ENCODE measurements around the gene ITIH4.

Gene ITIH4

GRCh38 chr3:52841211-52841980 lies 10.9 kb upstream of the ITIH4 start:
- peak; percentile 23 for DNase-seq (ENCODE audit: low read depth)
- no peak overlapping the region for H3K4me3 ChIP-seq (ENCODE audit: low read depth, low read length)
- no peak for TF ChIP-seq CTCF (conservative IDR thresholded peaks at IDR 0.05; ENCODE audit: low read depth, low read length)

GRCh38 chr3:52839892-52840545 lies 9.5 kb upstream of the ITIH4 start:
- no peak for TF ChIP-seq CTCF (conservative IDR thresholded peaks at IDR 0.05; ENCODE audit: low read depth, low read length)
- no peak overlapping the region for H3K4me3 ChIP-seq (ENCODE audit: low read depth, low read length)
- DNase-seq (ENCODE audit: low read depth): no peak

GRCh38 chr3:52839268-52839575 lies 8.8 kb upstream of the ITIH4 start:
- TF ChIP-seq CTCF (conservative IDR thresholded peaks at IDR 0.05; ENCODE audit: low read depth, low read length): no peak
- no peak for DNase-seq (ENCODE audit: low read depth)
- no peak overlapping the region for H3K4me3 ChIP-seq (ENCODE audit: low read depth, low read length)

GRCh38 chr3:52838561-52839267 lies 8.2 kb upstream of the ITIH4 start:
- no peak for DNase-seq (ENCODE audit: low read depth)
- no peak overlapping the region for H3K4me3 ChIP-seq (ENCODE audit: low read depth, low read length)
- TF ChIP-seq CTCF (conservative IDR thresholded peaks at IDR 0.05; ENCODE audit: low read depth, low read length): no peak

- H3K4me3 ChIP-seq (ENCODE audit: low read depth, low read length): no peak overlapping the region
- no peak for DNase-seq (ENCODE audit: low read depth)
- TF ChIP-seq CTCF (conservative IDR thresholded peaks at IDR 0.05; ENCODE audit: low read depth, low read length): no peak
Measured at GRCh38 chr3:52836986-52837385, 6.5 kb upstream of the ITIH4 start.

- TF ChIP-seq CTCF (conservative IDR thresholded peaks at IDR 0.05; ENCODE audit: low read depth, low read length): no peak
- no peak overlapping the region for H3K4me3 ChIP-seq (ENCODE audit: low read depth, low read length)
- DNase-seq (ENCODE audit: low read depth): no peak
Measured at GRCh38 chr3:52836471-52836845, 6.0 kb upstream of the ITIH4 start.
